ENCODE results near the gene IFIT1B.

DNA sequence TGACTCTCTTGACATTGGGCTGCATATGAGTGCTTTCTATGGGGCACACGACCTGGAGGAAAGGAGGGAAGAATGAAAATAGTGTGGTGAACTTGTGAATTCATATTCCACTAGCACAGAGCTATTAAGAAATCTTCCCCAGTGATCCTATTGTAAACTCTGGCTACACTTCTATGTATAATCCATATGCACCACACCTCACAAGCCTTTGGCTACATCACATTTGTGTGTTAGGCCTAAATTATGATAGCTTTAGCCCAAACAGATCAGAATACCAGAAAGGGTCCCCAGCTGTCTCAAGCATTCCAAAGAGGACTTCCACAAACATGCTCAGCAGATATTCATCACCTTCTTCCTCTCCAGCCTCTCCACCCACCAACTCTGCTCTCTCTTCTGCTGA, 9.7 kb upstream of the IFIT1B start:
- no peak for TF ChIP-seq SIN3A (IDR thresholded peaks at IDR 0.05; ENCODE audit: borderline replicate concordance, insufficient read depth, low read length)
- TF ChIP-seq, protein P1, sequence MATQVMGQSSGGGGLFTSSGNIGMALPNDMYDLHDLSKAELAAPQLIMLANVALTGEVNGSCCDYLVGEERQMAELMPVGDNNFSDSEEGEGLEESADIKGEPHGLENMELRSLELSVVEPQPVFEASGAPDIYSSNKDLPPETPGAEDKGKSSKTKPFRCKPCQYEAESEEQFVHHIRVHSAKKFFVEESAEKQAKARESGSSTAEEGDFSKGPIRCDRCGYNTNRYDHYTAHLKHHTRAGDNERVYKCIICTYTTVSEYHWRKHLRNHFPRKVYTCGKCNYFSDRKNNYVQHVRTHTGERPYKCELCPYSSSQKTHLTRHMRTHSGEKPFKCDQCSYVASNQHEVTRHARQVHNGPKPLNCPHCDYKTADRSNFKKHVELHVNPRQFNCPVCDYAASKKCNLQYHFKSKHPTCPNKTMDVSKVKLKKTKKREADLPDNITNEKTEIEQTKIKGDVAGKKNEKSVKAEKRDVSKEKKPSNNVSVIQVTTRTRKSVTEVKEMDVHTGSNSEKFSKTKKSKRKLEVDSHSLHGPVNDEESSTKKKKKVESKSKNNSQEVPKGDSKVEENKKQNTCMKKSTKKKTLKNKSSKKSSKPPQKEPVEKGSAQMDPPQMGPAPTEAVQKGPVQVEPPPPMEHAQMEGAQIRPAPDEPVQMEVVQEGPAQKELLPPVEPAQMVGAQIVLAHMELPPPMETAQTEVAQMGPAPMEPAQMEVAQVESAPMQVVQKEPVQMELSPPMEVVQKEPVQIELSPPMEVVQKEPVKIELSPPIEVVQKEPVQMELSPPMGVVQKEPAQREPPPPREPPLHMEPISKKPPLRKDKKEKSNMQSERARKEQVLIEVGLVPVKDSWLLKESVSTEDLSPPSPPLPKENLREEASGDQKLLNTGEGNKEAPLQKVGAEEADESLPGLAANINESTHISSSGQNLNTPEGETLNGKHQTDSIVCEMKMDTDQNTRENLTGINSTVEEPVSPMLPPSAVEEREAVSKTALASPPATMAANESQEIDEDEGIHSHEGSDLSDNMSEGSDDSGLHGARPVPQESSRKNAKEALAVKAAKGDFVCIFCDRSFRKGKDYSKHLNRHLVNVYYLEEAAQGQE (IDR thresholded peaks at IDR 0.05; ENCODE audit: insufficient read depth in 1 of 2, low read depth in 2 of 2, low read length in 2 of 2) = no peak

Measured in PFSK-1 (cell line).